Fibroblast of villous mesenchyme (primary cell): ENCODE data around the gene BET1. TPM values are rescaled to one million over a fixed set of nuclear protein-coding genes. Genes with fewer than 3 reads are reported as not detected.
A peak's percentile ranks its signal among the peaks of the same experiment; 100 is the strongest.

Experiments
- DNase-seq: peaks from one replicate; pipeline ENCODE4 v3.0.0-alpha.2; 2010; ENCODE audit warnings: low read depth
- H3K4me3 ChIP-seq: 2 replicates; pipeline ENCODE4 v1.5.1; 2011; ENCODE audit warnings: low read depth, mild to moderate bottlenecking, low read length
- CTCF ChIP-seq: IDR thresholded peaks from 2 replicates; pipeline ENCODE4 v1.5.1; 2012; ENCODE audit warnings: low read depth, mild to moderate bottlenecking, low read length; ENCODE audit not compliant: insufficient read depth
- total RNA-seq: library from RNA; depleted of rRNA; stranded (reverse); fragments of >200 nt; gene quantifications from 2 replicates; pipeline ENCODE4 v1.2.3, GENCODE V29; 2012

BET1 gene
- total RNA-seq, 1 donor = 44.5 TPM

GRCh38 chr7:93964262-93964661, 39.9 kb downstream of the BET1 start:
- no peak for TF ChIP-seq CTCF
- no peak for DNase-seq
- H3K4me3 ChIP-seq = no peak overlapping the region

GRCh38 chr7:93960986-93961385, 43.2 kb downstream of the BET1 start:
- no peak for DNase-seq
- no peak overlapping the region for H3K4me3 ChIP-seq
- TF ChIP-seq CTCF = no peak

- TF ChIP-seq CTCF = no peak
- no peak for DNase-seq
These were observed 45.5 kb downstream of the BET1 start for GRCh38 chr7:93958651-93959050.

GRCh38 chr7:93958216-93958615, 45.9 kb downstream of the BET1 start:
- no peak overlapping the region for H3K4me3 ChIP-seq
- DNase-seq = no peak
- TF ChIP-seq CTCF = no peak

More at GRCh38 chr7:93958651-93959050, 45.5 kb downstream of the BET1 start:
- no peak overlapping the region for H3K4me3 ChIP-seq

- no peak for TF ChIP-seq CTCF
- DNase-seq = no peak
- H3K4me3 ChIP-seq = no peak overlapping the region
These were observed 46.4 kb downstream of the BET1 start for GRCh38 chr7:93957767-93958166.

- no peak for DNase-seq
- no peak overlapping the region for H3K4me3 ChIP-seq
- TF ChIP-seq CTCF = no peak
These were observed 48.9 kb downstream of the BET1 start for GRCh38 chr7:93955304-93955703.

GRCh38 chr7:93949423-93949822, 54.7 kb downstream of the BET1 start:
- no peak for TF ChIP-seq CTCF
- no peak overlapping the region for H3K4me3 ChIP-seq
- peak; percentile 95 for DNase-seq
